GM19397 (cell line): Measurements from ENCODE around the gene GNA14.
"Not testable (repeated sequence)": the region's sequence is repeated elsewhere in the genome, so short reads cannot be mapped to it uniquely, and the experiment has no call there.

Source experiments
- ATAC-seq: cut with Tn5 transposase; IDR thresholded peaks from one replicate; pipeline ENCODE4 v1.9.1; 2021; ENCODE audit warnings: mild to moderate bottlenecking, moderate library complexity; ENCODE audit not compliant: unreplicated experiment

Gene GNA14

DNA sequence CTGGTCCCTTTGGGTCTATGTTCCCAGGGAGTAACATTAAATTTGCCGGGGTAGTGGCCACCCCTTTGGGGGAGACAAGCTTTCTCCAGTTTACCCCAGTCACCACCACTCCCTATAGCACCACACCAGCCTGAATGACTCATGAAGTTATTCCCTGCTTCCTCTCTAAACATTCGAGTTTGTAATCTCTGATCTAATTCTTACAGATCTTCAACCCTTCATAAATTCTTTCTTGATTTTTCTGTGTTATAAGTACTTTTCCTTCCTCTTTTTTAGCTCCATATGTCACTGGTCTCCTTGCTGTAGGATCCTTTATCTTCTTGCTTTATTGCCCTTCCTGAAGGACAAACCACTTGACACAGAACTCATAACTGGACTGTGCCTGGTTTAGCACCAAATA is 55.6 kb downstream of the GNA14 start:
- ATAC-seq = no peak

DNA sequence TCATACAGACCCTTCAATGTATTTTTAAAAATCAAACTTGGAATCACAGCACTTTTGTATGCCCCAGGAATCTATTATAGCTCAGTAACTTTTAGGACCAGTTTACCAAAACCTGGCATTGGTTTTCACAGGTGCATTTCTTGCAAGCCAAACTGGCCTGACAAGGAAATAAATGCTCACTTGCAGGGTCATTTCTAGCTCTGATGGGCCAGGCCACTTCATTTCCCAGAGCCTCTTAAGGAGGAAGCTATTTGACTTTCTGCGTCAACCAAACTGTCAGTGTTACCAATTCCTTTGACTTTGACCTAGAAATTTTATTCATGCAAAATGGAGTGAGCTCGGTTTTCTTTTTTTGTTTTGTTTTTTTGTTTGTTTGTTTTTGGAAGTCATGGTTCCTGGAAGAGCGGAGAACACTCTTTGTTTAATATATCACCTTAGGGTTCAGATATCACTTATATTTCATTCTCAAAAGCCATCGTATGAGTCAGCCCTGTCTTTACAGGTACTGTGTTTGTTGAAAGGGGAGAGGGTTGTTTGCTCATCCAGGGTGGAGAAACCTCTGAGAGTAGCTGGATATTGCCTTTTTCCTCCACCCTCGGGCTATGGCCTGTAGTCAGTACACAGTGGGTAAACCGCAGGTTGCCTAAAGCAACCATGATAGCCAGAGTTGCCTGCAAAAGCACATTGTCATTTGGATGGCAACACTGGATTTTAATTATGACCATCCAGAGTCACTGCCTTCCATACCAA is 58.9 kb downstream of the GNA14 start:
- ATAC-seq = no peak

GRCh38 chr9:77588271-77588937 is 59.7 kb downstream of the GNA14 start:
- no peak for ATAC-seq

DNA sequence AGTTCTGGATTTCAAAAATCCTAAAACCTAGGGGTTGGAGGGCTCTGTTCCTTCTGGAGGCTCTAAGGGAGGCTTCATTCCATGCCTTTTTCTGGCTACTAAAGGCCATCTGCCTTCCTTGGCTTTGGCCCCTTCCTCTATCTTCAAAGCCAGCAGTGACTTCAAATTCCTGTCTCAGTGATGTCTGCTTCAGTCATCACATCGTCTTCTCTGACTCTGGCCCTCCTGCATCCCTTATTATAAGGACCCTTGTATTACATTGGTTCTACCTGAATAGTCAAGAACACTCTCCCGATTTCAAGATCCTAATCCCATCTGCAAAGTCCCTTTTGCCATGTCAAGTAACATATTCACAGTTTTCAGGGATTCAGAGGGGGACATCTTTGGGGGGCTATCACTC is 60.3 kb downstream of the GNA14 start:
- ATAC-seq = no peak

DNA sequence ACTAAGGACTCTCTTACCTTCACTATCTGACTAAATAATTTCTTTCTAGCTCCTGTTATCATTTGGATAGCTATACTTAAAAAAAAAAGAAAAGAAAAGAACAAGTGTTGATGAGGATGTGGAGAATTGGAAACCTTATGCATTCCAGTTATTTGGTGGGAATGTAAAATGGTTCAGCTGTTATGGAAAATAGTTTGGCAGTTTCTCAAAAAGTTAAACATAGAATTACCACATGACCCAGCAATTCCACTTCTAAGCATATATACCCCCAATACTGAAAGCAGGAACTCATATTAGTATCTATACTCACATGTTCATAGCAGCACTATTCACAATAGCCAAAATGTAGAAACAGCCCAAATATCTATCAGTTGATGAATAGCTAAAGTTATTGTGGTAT is 61.1 kb downstream of the GNA14 start:
- no peak for ATAC-seq

- ATAC-seq = no peak
These were observed 61.5 kb downstream of the GNA14 start for GRCh38 chr9:77586591-77586990.

DNA sequence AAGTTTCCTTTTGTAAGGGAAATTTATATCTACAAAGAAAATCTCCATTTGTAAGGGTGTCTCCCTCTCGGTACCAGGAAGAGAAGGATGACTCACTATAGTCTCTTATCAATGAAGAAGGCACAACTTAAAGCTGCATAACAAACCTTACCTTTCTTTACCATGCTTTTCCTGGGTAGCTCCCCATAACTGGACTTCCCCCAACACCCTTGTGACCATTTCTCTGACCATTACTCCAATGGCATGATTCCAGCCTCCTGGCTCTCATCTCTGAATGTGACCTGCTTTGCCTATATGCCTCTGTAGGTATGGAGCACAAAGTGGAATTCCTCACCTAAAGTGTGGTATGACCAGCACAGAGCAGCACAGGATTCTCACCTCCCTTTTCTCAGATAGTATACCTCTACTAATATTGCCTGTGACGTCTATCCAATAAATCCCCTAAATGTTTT is 62.8 kb downstream of the GNA14 start:
- ATAC-seq = no peak

DNA sequence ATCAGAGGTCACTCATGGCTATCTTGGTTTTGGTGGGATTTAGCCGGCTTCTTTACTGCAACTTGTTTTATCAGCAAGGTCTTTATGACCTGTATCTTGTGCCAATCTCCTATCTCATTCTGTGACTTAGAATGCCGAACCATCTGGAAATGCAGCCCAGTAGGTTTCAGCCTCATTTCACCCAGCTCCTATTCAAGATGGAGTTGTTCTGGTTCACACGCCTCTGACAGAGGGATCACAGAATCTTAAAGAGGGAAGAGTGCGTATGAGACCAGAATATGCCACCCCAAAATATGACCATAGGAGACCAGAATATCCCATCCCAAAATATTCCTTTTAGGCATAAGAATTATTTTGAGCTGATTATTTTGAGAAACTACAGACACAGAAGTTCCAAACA is 63.2 kb downstream of the GNA14 start:
- ATAC-seq = not testable (repeated sequence)

DNA sequence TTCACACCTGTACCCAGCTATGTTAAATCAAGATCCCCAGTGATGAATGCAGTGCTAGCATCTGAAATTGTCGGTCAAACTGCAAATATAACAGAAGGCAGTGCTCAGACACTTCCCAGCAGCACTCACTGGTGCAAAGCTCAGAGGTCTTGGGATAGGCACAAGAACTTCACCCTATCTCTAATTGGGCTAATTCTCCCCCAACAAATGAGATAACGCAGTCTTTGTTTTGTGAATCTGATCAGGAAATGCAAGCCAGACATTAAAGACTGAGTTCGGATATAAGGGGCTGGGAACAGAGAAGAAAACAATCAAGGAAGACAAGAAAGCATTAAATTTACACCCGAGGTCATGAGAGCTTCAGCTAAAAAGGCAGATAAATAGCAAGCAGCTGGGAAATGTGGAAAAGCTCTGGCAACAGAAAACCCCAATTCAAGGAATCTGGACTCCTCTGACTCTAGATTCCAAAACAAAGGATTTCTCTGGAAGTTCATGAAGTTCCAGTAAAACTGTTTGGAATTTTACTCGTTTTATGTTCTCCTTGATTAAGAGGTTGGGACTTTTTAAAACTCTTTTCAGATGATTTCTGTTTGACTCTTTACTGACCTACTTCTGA is 65.1 kb downstream of the GNA14 start:
- ATAC-seq = no peak

DNA sequence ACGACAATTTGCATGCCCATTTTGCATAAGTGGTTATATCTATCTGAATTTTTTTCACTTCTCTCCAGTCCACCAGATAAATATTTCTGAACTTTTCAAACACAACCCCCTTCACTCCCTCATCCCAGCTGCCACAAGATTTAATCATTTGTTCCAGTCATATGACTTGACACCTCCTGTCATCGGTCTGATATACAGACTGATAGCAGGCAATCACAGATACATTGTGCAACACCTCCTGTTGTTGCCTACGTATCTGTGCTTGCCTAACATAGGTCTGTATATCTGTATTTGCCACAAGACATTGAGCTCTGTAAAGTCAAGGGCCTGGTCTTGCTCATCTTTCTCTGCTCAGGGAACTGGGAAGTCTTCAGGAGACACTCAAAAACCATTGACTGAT is 65.6 kb downstream of the GNA14 start:
- ATAC-seq = no peak

GRCh38 chr9:77575785-77576184 is 72.3 kb downstream of the GNA14 start:
- no peak for ATAC-seq

DNA sequence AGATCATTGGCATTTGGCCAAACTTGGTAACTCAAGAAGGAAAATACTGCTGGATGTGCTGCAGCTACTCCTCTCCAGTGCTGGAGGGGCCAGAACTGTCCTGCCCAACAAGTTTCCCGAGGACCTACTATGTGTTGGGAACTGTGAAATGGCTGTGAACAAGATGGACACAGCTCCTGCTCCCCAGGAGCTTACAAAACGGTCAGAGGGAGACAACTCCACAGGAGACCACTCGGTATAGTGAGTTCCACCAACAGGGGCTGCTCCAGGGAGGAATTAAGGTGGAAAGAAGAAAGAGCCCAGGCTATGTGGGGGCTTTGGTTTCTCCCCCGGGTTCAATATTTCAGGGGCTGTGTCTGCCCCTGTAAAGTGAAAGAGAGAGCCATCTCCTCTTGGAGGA is 78.8 kb downstream of the GNA14 start:
- ATAC-seq = no peak

DNA sequence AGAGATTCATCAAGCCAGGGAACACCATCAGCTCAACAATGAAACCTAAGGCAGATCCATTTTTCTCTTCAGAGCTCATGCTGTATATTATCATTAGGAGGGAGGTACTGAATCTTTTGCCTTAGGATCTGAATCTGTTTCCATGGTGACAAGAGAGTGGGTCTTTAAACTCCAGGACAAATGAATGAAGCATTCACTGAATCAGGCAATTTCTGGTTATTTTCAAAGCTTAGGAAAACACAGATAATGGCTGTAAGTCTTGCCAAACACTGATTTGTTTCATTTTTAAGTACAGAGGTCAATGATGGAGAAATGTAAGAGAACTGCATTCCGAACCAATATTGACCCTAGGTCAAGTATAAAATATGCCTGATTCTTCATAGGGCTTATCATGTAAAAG is 84.9 kb downstream of the GNA14 start:
- no peak for ATAC-seq

GRCh38 chr9:77562019-77562748 is 85.9 kb downstream of the GNA14 start:
- ATAC-seq = no peak

- ATAC-seq = no peak
These were observed 86.6 kb downstream of the GNA14 start for GRCh38 chr9:77561331-77562018.

DNA sequence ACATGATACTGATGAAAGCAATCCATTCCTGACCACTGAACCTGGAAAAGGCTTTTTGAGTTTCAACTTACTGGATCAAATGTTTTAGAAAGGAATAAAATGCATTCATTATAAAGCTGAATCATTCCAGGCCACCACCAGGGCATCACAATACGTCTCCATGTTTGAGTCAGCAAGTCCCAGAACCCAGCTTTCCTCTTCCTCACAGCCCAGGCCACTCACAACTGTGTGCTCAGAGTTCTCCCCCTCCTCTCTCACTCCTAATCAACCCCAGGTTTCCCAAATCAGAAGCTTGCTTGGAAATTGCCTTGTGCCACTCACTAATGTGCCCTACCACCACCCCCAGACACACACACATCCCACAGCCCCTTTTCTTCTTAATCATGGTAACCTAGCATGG is 91.7 kb downstream of the GNA14 start:
- ATAC-seq = no peak

GRCh38 chr9:77554586-77555105 is 93.5 kb downstream of the GNA14 start:
- no peak for ATAC-seq

GRCh38 chr9:77547106-77547730 is 100.9 kb downstream of the GNA14 start:
- ATAC-seq = no peak

DNA sequence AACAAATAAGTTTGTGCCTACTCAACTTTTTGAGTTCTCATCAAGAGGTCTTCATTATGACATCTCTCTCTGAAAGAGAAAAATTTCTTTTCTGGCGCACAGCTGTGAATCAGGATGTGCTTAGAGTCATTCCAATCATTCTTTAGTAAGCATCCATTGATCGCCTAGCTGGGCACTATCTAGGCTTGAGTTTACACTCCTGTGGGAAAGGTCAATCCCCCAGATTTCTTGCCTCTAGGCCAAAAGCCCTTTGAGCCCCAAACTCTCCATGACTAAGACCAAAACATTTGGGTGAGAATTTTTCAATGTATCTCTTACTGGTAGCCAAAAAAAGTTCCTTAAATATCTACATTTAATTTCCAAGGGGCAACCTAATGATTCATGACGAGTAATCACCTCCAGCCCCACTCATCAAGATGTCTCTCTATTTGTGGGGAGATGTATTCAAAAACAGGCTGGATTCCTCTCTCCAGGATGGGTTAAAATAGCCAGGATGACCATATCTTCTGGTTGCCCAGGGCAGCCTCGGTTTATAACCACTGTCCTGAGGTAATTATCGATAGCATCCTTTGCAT is 101.7 kb downstream of the GNA14 start:
- no peak for ATAC-seq

DNA sequence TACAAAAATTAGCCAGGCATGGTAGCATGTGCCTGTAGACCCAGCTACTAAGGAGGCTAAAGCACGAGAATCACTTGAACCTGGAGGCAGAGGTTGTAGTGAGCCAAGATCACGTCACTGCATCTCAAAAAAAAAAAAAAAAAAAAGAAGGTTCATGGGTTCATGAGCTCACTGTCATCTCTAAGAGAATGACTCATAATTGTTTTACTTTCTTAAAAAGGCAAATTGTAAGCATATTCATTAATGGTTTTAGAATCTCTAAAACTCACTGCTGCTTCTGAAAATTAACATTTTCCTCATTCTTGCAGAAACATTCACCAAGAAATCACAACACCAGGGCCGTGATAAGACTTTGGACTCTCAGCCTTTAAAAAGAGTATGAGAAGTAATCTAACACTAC is 103.6 kb downstream of the GNA14 start:
- ATAC-seq = no peak
